Measurements from ENCODE around the gene CDKN2B. TPM values are rescaled to one million over a fixed set of nuclear protein-coding genes. Genes with fewer than 3 reads are reported as not detected.

The CDKN2B gene
- total RNA-seq, 1 experiment from 2014 or later, result 9.8 TPM

DNA sequence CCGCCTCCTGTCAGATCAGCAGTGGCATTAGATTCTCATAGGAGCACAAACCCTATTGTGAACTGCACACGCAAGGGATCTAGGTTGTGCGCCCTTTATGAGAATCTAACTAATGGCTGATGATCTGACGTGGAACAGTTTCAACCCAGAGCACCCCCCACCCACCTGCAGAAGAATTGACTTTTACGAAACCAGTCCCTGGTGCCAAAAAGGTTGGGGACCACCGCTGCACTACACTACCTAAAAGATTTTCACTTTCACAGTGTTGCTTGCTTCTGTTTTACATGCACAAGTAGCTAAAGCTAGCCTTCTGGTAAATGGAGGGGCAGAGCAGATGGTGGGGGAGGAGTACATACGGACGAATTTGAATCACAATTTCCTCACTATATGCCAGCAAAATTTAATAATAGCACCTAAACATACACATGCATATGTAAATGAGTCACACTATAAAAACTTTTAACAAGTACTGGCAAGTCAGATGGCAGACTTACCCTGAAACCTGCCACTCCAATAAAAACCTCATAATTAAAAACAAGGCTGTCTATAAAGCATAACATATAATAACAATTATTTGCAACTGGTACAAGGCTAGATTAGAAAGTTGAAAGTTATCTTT is 24.0 kb upstream of the CDKN2B start:
- BruUV-seq (replicated peaks), result no TSS peak
- Histone ChIP-seq H2AFZ (ENCODE audit: low read depth, low read length, poor library complexity, severe bottlenecking) (no peak overlapping the region), H3K4me1 (ENCODE audit: control insufficient read depth in 1 of 2, insufficient read depth in 2 of 2, low read length in 2 of 2) (peaks cover 7 to 12% of the 10 kb centered on the region in 2 experiments; a peak in 3 of 4 replicates), H3K36me3 (ENCODE audit: control insufficient read depth in 1 of 2, insufficient read depth in 2 of 2, low read length in 2 of 2) (no peaks in the 10 kb centered on the region), H3K9me2 (ENCODE audit: insufficient read depth) (no peaks in the 10 kb centered on the region), H3K79me2 (ENCODE audit: insufficient read depth, low read length) (no peaks in the 10 kb centered on the region), H3K4me2 (ENCODE audit: low read length) (no peak overlapping the region), H3K27me3 (ENCODE audit: insufficient read depth, low read length) (no peaks in the 10 kb centered on the region), H4K20me1 (ENCODE audit: insufficient read depth) (no peaks in the 10 kb centered on the region), H3K27ac (ENCODE audit: low read depth, low read length) (no peak overlapping the region), H3K9me3 (ENCODE audit: control insufficient read depth in 1 of 2, insufficient read depth in 1 of 2, low read depth in 1 of 2, low read length in 2 of 2) (no peaks in the 10 kb centered on the region), H3K9ac (ENCODE audit: low read length) (no peak overlapping the region), H3K4me3 (replicated peaks in 1 of 2; ENCODE audit: low read depth in 1 of 2, low read length in 2 of 2) (no peak overlapping the region)
- ChIA-PET POLR2A (no interaction called here), CTCF (no interaction called here), RAD21 (ENCODE audit: low non-redundant PET in 1 of 2, low total read pairs in 2 of 2, uncharacterized antibody in 2 of 2, unreplicated experiment in 2 of 2) (no interaction called here)
- TF ChIP-seq ZNF274 (IDR thresholded peaks at IDR 0.05; ENCODE audit: low read depth, low read length) (no peak), FOSL1 (IDR thresholded peaks at IDR 0.05; ENCODE audit: low read depth) (no peak), ELF1 (IDR thresholded peaks at IDR 0.05; ENCODE audit: borderline replicate concordance, low read depth) (no peak), TCF7L2 (IDR thresholded peaks at IDR 0.05; ENCODE audit: borderline replicate concordance, extremely low read depth, insufficient read depth, insufficient read length) (no peak), SIN3A (IDR thresholded peaks at IDR 0.05; ENCODE audit: low read depth) (no peak), SRF (IDR thresholded peaks at IDR 0.05; ENCODE audit: low read depth) (no peak), EGR1 (IDR thresholded peaks at IDR 0.05; ENCODE audit: low read depth) (no peak), YY1 (IDR thresholded peaks at IDR 0.05; ENCODE audit: extremely low read depth, insufficient replicate concordance, low read depth, low read length) (no peak), POLR2AphosphoS5 (IDR thresholded peaks at IDR 0.05; ENCODE audit: low read depth, low read length) (no peak), SP1 (IDR thresholded peaks at IDR 0.05; ENCODE audit: low read depth) (no peak), POLR2A (IDR thresholded peaks at IDR 0.05; ENCODE audit: borderline replicate concordance, extremely low read depth, insufficient read depth, insufficient read length) (no peak), JUND (IDR thresholded peaks at IDR 0.05) (no peak), EZH2 (IDR thresholded peaks at IDR 0.05) (no peak), ZFX (IDR thresholded peaks at IDR 0.05) (no peak), CBX3 (IDR thresholded peaks at IDR 0.05; ENCODE audit: low read depth) (no peak), RAD21 (IDR thresholded peaks at IDR 0.05; ENCODE audit: low read depth) (no peak)
- TF ChIP-seq, protein P1, sequence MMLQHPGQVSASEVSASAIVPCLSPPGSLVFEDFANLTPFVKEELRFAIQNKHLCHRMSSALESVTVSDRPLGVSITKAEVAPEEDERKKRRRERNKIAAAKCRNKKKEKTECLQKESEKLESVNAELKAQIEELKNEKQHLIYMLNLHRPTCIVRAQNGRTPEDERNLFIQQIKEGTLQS (IDR thresholded peaks at IDR 0.05), result no peak
- TF ChIP-seq, protein P2, sequence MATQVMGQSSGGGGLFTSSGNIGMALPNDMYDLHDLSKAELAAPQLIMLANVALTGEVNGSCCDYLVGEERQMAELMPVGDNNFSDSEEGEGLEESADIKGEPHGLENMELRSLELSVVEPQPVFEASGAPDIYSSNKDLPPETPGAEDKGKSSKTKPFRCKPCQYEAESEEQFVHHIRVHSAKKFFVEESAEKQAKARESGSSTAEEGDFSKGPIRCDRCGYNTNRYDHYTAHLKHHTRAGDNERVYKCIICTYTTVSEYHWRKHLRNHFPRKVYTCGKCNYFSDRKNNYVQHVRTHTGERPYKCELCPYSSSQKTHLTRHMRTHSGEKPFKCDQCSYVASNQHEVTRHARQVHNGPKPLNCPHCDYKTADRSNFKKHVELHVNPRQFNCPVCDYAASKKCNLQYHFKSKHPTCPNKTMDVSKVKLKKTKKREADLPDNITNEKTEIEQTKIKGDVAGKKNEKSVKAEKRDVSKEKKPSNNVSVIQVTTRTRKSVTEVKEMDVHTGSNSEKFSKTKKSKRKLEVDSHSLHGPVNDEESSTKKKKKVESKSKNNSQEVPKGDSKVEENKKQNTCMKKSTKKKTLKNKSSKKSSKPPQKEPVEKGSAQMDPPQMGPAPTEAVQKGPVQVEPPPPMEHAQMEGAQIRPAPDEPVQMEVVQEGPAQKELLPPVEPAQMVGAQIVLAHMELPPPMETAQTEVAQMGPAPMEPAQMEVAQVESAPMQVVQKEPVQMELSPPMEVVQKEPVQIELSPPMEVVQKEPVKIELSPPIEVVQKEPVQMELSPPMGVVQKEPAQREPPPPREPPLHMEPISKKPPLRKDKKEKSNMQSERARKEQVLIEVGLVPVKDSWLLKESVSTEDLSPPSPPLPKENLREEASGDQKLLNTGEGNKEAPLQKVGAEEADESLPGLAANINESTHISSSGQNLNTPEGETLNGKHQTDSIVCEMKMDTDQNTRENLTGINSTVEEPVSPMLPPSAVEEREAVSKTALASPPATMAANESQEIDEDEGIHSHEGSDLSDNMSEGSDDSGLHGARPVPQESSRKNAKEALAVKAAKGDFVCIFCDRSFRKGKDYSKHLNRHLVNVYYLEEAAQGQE (IDR thresholded peaks at IDR 0.05; ENCODE audit: low read depth), result no peak
- TF ChIP-seq, protein P3, sequence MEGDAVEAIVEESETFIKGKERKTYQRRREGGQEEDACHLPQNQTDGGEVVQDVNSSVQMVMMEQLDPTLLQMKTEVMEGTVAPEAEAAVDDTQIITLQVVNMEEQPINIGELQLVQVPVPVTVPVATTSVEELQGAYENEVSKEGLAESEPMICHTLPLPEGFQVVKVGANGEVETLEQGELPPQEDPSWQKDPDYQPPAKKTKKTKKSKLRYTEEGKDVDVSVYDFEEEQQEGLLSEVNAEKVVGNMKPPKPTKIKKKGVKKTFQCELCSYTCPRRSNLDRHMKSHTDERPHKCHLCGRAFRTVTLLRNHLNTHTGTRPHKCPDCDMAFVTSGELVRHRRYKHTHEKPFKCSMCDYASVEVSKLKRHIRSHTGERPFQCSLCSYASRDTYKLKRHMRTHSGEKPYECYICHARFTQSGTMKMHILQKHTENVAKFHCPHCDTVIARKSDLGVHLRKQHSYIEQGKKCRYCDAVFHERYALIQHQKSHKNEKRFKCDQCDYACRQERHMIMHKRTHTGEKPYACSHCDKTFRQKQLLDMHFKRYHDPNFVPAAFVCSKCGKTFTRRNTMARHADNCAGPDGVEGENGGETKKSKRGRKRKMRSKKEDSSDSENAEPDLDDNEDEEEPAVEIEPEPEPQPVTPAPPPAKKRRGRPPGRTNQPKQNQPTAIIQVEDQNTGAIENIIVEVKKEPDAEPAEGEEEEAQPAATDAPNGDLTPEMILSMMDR (IDR thresholded peaks at IDR 0.05 in 2 of 3, conservative IDR thresholded peaks at IDR 0.05 in 1 of 3; ENCODE audit: borderline replicate concordance in 1 of 3, insufficient read depth in 1 of 3, low read depth in 2 of 3, low read length in 2 of 3), result no peak
- intact Hi-C loops (cut with micrococcal nuclease), result no loop called here
- DNase-seq (ENCODE audit: low read depth, low spot score) (no peak), ATAC-seq (no peak)
